KOPT-K1 (cell line): Measurements from ENCODE around the gene HIPK2.
"Not testable (repeated sequence)": the region's sequence is repeated elsewhere in the genome, so short reads cannot be mapped to it uniquely, and the experiment has no call there.

Experiments
- H3K27ac ChIP-seq: fragments of 200-600 bp; sonication (generic); 2 replicates; pipeline ENCODE4 v1.5.1; 2016; ENCODE audit warnings: antibody characterized with exemption, mild to moderate bottlenecking, low read depth, low read length; ENCODE audit not compliant: poor library complexity, severe bottlenecking
- H3K36me3 ChIP-seq: fragments of 200-600 bp; sonication (generic); 2 replicates; pipeline ENCODE4 v1.5.1; 2017; ENCODE audit warnings: antibody characterized with exemption, mild to moderate bottlenecking, low read length, moderate library complexity; ENCODE audit not compliant: insufficient read depth
- H3K9me3 ChIP-seq: fragments of 200-600 bp; sonication (generic); 2 replicates; pipeline ENCODE4 v1.5.1; 2017; ENCODE audit warnings: antibody characterized with exemption, low read length, mild to moderate bottlenecking; ENCODE audit not compliant: insufficient read depth, poor library complexity, severe bottlenecking

Gene HIPK2

DNA sequence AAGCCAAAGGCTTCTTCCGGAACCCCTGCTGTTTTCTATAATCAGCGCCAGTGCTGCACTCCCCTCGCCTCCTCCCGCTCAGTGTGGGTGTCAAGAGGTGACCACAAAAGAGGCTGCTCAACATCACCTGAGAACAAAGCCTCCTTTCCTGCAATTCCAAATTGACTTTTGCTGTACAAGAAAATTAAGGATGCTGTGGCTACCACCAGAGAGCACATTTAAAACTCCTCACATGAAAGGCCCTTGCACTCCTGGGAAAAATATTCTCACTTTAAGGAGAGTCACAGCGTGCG is 96.4 kb downstream of the HIPK2 start:
- H3K36me3 ChIP-seq = peaks cover 4% of the 10 kb centered on the region; the same call in 1 of the 2 replicates
- H3K27ac ChIP-seq = no peak overlapping the region
- H3K9me3 ChIP-seq = peaks cover 15% of the 10 kb centered on the region

DNA sequence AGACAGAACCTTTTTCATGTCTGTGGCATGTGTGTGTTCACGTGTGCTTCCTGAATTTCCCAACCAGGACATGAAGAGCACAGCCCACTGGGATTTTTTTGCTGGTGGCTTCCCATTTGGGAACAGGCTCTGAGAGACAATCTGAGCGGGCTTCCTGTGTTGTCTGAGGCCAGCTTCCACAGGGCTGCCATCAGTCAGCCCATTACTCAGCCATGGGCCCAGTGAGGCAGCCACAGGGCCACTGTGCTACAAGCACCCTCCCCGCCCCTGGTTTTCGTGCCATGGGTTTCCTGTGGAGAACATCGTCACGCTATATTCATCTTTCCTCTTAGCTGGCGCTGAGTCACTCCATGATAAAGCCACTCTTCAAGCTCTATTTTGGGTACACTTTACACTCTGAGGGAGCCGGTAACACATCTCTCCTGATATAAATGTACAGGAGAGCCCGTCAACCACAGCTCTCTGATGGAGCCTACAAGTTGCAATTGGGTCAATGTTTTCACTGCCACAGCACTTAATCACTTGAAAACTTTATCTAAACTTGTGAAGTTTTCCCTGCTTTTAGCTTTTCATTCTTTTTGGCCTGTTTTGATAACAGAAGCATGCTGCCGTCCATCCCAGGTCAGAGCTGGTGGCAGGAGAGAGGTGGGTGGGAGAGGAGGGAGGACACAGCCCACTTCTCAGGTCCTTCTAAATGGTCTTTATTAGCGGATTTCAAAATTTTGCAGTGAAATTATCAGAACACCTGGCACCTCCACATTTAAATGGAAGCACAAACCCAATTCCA is 96.9 kb downstream of the HIPK2 start:
- Histone ChIP-seq H3K27ac (no peak overlapping the region), H3K9me3 (peaks cover 10% of the 10 kb centered on the region), H3K36me3 (peaks cover 1% of the 10 kb centered on the region; the same call in 1 of the 2 replicates)

DNA sequence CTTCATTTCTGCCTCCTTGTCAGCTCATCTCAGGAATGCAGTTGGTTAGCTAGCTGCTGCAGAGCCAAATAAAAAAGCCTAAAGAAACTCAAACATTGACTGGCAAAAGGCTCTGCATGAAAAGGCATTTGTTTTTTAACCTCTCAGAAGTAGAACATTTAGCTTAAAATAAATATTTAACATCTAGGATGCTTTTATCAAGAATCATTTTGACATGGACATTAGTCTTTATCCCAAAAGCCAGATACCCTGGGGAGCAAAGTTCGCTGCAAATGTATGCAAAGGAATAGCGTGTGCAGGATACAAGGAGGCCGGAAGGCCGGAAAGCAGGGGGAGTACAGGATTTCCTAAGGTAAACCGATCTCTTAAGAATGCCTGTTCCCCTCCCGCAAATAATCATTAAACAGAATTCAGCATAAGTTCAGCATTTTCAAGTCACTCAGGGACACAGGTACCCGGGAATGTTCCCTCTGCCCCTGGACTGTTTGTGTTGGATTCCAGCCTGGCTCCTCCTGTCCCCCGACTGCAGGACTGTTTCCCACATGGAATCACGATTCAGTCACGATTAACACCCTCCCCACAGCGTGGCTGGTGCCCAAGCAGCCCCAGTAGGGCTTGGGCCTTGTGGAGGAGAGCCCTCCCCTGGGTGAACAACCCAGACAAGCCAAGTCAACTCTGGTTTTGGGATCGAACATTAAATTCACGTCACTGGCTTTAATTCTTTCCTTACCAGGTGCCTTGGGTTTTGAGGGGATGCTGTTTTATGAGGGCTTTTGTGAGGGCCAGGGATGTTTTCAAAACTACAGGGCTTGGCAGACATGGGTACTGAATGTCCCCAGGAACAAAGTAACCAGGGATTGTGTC is 97.8 kb downstream of the HIPK2 start:
- peaks cover 3% of the 10 kb centered on the region for H3K9me3 ChIP-seq
- H3K36me3 ChIP-seq = no peaks in the 10 kb centered on the region; the same call in 1 of the 2 replicates
- H3K27ac ChIP-seq = no peak overlapping the region

DNA sequence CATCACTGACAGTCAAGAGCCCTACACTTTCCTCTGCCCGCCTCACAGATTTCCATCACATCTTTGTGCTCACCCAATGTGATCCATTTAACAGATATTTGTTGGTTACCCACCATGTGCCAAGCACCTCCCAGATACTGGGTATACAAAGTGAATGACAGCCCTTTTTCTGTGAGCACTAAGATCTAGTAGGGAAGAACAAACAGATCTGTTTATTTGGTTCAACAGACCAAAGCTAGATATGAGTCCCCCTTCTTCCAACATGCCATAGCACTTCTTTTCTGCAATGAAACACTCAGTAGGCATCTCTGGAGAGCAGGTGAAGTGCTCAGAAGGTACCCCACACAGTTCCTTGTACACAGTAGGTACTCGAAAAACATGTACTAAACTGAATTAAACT is 101.4 kb downstream of the HIPK2 start:
- H3K9me3 ChIP-seq = no peaks in the 10 kb centered on the region
- H3K36me3 ChIP-seq = no peaks in the 10 kb centered on the region; the same call in 1 of the 2 replicates
- H3K27ac ChIP-seq = no peak overlapping the region

GRCh38 chr7:139675127-139676125 is 102.4 kb downstream of the HIPK2 start:
- Histone ChIP-seq H3K27ac (no peak overlapping the region), H3K9me3 (no peaks in the 10 kb centered on the region)

GRCh38 chr7:139674752-139675126 is 103.1 kb downstream of the HIPK2 start:
- H3K27ac ChIP-seq = no peak overlapping the region
- H3K9me3 ChIP-seq = no peaks in the 10 kb centered on the region
- H3K36me3 ChIP-seq = no peaks in the 10 kb centered on the region; the same call in 1 of the 2 replicates

More at GRCh38 chr7:139675127-139676125, 102.4 kb downstream of the HIPK2 start:
- H3K36me3 ChIP-seq = no peaks in the 10 kb centered on the region; the same call in 1 of the 2 replicates

GRCh38 chr7:139674341-139674740 is 103.5 kb downstream of the HIPK2 start:
- Histone ChIP-seq H3K9me3 (no peaks in the 10 kb centered on the region), H3K36me3 (no peaks in the 10 kb centered on the region; the same call in 1 of the 2 replicates), H3K27ac (no peak overlapping the region)

- no peaks in the 10 kb centered on the region; the same call in 1 of the 2 replicates for H3K36me3 ChIP-seq
- no peaks in the 10 kb centered on the region for H3K9me3 ChIP-seq
- no peak overlapping the region for H3K27ac ChIP-seq
These were observed 104.0 kb downstream of the HIPK2 start for GRCh38 chr7:139673762-139674161.

GRCh38 chr7:139673230-139673629 is 104.6 kb downstream of the HIPK2 start:
- no peak overlapping the region for H3K27ac ChIP-seq
- H3K36me3 ChIP-seq = no peaks in the 10 kb centered on the region; the same call in 1 of the 2 replicates
- no peaks in the 10 kb centered on the region for H3K9me3 ChIP-seq

DNA sequence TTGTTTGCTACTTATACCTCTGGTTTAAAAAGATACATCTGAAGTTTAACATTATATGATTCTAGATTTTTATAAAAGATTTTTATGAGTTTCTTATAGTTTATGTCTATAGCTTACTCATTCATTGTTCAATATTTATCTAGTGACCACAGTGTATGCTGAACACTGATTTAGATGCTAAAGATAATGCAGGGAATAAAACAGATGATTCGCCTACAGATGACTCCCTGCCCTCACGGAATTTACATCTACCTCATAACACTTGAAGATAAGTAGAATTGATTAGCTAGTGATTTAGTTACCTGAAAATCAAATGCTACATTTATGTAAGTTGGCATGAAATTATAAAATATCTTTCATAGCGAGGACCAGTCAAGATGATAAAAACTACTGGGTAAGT is 105.8 kb downstream of the HIPK2 start:
- Histone ChIP-seq H3K27ac (no peak overlapping the region), H3K9me3 (no peaks in the 10 kb centered on the region), H3K36me3 (no peaks in the 10 kb centered on the region; the same call in 1 of the 2 replicates)

- H3K36me3 ChIP-seq, H3K27ac ChIP-seq: not testable (repeated sequence)
These were observed 107.1 kb downstream of the HIPK2 start for GRCh38 chr7:139670662-139671061.

GRCh38 chr7:139669106-139670061 is 108.4 kb downstream of the HIPK2 start:
- Histone ChIP-seq H3K9me3 (no peaks in the 10 kb centered on the region), H3K27ac (no peak overlapping the region), H3K36me3 (no peaks in the 10 kb centered on the region)

More at GRCh38 chr7:139670662-139671061, 107.1 kb downstream of the HIPK2 start:
- not testable (repeated sequence) for H3K9me3 ChIP-seq

DNA sequence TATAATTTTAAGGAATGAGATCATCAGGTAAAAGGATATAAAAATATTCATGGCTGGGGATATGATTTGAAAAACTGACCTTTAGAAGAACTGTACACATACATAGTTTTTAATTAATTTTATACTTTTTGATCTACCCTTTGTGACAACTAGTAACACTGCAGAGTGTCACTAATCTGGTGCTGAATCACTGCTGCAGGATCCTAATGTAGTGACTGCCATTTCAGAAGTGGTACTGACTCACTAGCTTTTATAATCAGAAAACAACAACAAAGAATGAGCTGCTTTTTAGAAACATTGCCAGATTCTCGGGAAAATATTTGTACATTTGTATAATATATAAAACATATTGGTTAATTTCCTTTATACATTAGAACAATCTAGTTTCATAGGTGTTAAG is 110.4 kb downstream of the HIPK2 start:
- H3K9me3 ChIP-seq = no peaks in the 10 kb centered on the region
- no peaks in the 10 kb centered on the region for H3K36me3 ChIP-seq
- no peak overlapping the region for H3K27ac ChIP-seq

DNA sequence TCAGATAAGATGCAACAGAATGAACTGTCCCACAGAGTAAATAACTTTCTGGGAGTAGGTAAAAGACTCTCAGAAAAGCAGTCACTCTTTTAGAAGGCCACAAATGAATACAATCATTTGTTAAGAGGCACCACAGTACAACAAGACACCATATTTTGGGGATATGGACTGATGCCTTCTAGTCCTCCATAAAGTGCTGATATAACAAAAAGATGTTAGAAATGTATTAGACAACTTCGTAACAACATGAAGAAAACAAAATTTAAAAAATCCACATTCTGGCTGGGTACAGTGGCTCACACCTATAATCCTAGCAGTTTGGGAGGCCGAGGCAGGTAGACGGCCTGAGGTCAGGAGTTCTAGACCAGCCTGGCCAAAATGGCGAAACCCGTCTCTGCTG is 111.3 kb downstream of the HIPK2 start:
- H3K9me3 ChIP-seq = no peaks in the 10 kb centered on the region
- H3K36me3 ChIP-seq = no peaks in the 10 kb centered on the region
- no peak overlapping the region for H3K27ac ChIP-seq
